Activated T-cell treated with anti-CD3 and anti-CD28 coated beads for 4 hours (primary cell): Measurements from ENCODE around the gene CHRM5.

Source experiments
- DNase-seq: peaks from one replicate; pipeline ENCODE4 v3.0.0-alpha.2; 2020

Gene CHRM5

GRCh38 chr15:34102175-34102925, 134.1 kb downstream of the CHRM5 start:
- DNase-seq, result no peak

- DNase-seq, result no peak
Observed at GRCh38 chr15:34106423-34106822, 138.1 kb downstream of the CHRM5 start.

- DNase-seq, result no peak
Observed at GRCh38 chr15:34107315-34107714, 139.0 kb downstream of the CHRM5 start.

- no peak for DNase-seq
Observed at GRCh38 chr15:34109797-34110663, 141.7 kb downstream of the CHRM5 start.

- DNase-seq, result no peak
Observed at GRCh38 chr15:34111488-34111887, 143.2 kb downstream of the CHRM5 start.

- DNase-seq, result no peak
Observed at GRCh38 chr15:34114215-34114614, 145.9 kb downstream of the CHRM5 start.

- no peak for DNase-seq
Observed at GRCh38 chr15:34114739-34115138, 146.4 kb downstream of the CHRM5 start.

GRCh38 chr15:34116620-34117019, 148.3 kb downstream of the CHRM5 start:
- DNase-seq, result no peak
